SK-N-SH (cell line): Measurements from ENCODE around the gene SAMD5.

ENCODE experiments used
- CTCF ChIP-seq: fragments of 200-600 bp; sonication (generic); IDR thresholded peaks from 2 replicates; pipeline ENCODE4 v1.6.1; 2017; ENCODE audit warnings: antibody characterized with exemption, mild to moderate bottlenecking, moderate library complexity
- EZH2phosphoT487 ChIP-seq: fragments of 200-600 bp; sonication (generic); IDR thresholded peaks from 2 replicates; pipeline ENCODE4 v1.6.1; 2017; ENCODE audit warnings: low read depth, mixed run types, mild to moderate bottlenecking, antibody characterized with exemption, moderate library complexity, borderline replicate concordance
- JUND ChIP-seq: IDR thresholded peaks from 2 replicates; pipeline ENCODE4 v1.4.0; 2012
- MAX ChIP-seq: IDR thresholded peaks from 2 replicates; pipeline ENCODE4 v1.4.0; 2012; ENCODE audit warnings: low read depth
- POLR2AphosphoS5 ChIP-seq: IDR thresholded peaks from 2 replicates; pipeline ENCODE4 v1.6.1; 2012; ENCODE audit warnings: low read depth, low read length
- RCOR1 ChIP-seq: fragments of 150-350 bp; IDR thresholded peaks from 2 replicates; pipeline ENCODE4 v1.6.1; 2017; ENCODE audit warnings: antibody characterized with exemption, low read length
- RFX5 ChIP-seq: IDR thresholded peaks from 2 replicates; pipeline ENCODE4 v1.6.1; 2012; ENCODE audit warnings: mild to moderate bottlenecking, improper control_type of control experiment, low read length
- TAF1 ChIP-seq: IDR thresholded peaks from 2 replicates; pipeline ENCODE4 v1.6.1; 2012; ENCODE audit warnings: low read depth, mild to moderate bottlenecking, low read length, moderate library complexity, borderline replicate concordance
- USF2 ChIP-seq: fragments of 150-350 bp; IDR thresholded peaks from 2 replicates; pipeline ENCODE4 v1.6.1; 2017; ENCODE audit warnings: antibody characterized with exemption, low read length, low read depth, borderline replicate concordance
- YY1 ChIP-seq: IDR thresholded peaks from 2 replicates; pipeline ENCODE4 v1.4.0; 2012; ENCODE audit warnings: low read depth, mild to moderate bottlenecking

GRCh38 chr6:147563472-147563871 lies 55.0 kb downstream of the SAMD5 start:
- TF ChIP-seq CTCF (no peak), JUND (no peak), TAF1 (no peak), RFX5 (no peak), POLR2AphosphoS5 (no peak), USF2 (no peak), EZH2phosphoT487 (no peak), RCOR1 (no peak), YY1 (no peak), MAX (no peak)
